GM21737 (cell line): ENCODE results near the gene ROR2.

Experiments used
- ATAC-seq: cut with Tn5 transposase; IDR thresholded peaks from one replicate; pipeline ENCODE4 v1.9.1; 2021; ENCODE audit warnings: mild to moderate bottlenecking, moderate library complexity; ENCODE audit not compliant: unreplicated experiment

Gene ROR2

DNA sequence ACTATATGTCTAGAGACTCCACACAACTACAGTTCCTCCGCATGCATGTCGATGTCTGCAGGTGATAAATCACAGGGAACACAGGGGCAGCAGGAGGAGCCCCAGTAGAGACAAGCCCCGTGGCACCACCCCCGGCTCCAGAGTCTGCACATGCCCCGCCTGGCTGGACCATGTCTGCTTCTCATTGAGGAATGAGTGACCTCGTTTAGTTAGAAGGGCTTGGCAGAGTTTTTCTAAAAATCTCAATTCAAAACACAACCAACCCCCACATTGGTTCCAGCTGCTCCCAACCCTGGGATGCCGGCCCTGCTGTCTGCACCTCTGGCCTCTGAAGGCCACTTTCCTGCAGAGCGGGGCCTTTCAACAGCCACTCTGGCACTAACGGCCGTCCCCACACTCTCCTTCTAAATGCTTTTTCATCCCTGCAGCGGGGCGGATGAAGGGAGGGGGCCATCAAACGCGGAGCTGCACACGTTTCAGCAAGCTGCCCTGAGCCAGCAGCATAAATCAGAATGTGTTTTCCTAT is 106.3 kb downstream of the ROR2 start:
- ATAC-seq = no peak

GRCh38 chr9:91843093-91843492 is 106.9 kb downstream of the ROR2 start:
- no peak for ATAC-seq

DNA sequence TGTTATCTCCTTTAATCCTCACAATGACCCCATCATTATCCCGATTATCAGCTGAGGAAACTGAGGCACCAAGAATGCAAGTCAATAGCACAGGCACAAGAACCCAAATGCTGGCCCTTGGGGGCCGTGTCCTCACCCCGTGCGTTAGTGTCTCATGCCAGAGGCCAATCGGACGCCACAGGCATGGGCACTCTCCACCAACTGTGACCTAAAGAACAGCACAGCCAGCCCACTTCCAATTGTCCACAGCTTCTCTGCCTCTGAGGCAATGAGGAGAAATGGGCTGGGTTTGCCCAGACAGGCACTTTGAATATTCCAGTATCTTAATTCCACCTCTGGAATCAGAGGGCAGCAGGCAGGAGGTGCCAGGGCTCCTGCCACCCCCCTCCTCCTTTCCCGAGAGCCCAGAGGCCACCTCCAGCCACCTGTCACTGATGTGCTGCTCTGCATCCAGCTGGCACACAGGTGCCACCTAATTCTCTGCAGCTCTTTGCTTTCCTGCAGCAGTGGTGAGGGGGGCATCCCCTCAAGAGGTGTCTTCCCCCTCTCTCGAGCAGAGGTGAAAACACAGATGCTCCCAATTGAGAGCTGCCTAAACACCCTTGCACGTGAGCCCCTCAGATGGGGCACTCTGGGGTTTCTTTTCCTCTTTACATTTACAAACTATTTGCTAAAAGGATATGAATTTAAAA is 107.5 kb downstream of the ROR2 start:
- ATAC-seq = no peak

DNA sequence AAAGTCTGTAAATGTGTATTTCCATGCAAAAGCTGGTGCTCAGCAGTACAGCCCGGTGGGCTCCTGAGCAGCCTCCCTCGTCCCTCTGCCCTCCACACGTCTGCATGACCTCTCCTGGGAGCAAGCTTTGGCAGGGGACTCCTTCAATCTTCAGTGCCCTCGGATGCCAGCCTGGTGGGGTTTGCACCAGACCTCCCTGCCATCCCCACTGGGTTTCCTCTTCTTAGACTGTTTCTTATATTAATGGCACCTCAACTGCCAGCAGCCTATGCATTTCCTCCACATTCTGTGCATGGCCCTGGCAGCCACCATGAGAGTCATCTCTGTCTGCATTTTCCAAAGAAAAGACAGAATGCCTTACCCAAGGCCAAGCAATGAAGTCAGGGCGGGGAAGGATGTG is 108.4 kb downstream of the ROR2 start:
- ATAC-seq = no peak

DNA sequence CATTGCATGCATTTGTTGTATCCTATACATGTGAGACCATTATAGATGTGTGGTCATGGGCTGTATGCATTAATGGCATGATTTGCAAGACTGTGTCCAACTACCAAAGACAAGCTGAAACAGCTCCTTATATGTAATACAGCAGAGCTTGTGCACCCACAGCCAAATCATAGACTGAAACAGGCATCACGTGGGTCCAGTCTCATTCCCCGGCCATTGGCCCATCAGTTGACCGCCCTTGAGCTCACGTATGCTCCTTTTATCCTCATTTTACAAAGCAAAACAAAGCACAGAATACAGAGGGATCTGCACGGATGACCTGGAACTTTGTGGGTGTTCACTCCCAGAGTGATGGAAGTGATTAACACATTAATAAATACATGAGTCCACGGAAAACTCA is 109.1 kb downstream of the ROR2 start:
- no peak for ATAC-seq

DNA sequence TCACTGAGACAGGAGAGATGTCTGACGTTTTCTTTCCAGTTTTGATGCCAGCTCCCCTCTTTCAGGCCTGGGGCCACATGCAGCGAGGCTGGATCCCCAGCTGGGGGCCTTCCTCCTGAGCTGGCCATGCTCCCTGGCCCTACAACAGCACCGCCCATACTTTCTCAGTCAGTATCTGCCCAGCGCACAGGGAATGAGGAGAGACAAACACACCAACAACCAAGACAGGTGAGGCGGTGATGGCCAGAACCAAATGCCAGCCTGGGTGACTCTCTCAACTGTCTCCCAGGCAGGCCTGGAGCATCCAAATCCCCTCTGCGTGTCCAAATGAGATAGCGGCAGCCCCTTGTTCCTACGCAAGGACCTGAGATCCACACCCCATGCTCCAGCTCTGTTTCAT is 109.6 kb downstream of the ROR2 start:
- no peak for ATAC-seq

- ATAC-seq = peak; percentile 49
These were observed 110.0 kb downstream of the ROR2 start for GRCh38 chr9:91839926-91840465.

- ATAC-seq = no peak
These were observed 111.9 kb downstream of the ROR2 start for GRCh38 chr9:91837981-91838731.

DNA sequence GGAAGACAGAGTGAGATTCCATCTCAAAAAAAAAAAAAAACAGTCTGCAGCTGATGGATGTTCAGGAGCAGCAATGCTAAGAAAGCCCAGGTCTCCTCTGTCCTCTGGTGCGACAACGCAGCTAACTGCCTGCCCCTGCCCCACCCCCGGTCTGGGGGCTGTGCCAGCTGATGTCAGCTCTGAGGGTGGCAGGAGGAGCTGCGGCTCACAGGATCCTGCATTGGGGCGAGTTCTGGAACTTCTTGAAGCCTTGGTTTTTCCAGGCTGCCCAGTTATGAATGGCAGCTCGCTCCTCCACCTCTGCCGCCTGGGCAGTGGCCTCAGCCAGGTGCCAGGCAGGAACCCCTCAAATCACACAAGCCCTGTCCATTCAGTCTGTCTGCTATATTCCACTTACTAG is 113.5 kb downstream of the ROR2 start:
- no peak for ATAC-seq

DNA sequence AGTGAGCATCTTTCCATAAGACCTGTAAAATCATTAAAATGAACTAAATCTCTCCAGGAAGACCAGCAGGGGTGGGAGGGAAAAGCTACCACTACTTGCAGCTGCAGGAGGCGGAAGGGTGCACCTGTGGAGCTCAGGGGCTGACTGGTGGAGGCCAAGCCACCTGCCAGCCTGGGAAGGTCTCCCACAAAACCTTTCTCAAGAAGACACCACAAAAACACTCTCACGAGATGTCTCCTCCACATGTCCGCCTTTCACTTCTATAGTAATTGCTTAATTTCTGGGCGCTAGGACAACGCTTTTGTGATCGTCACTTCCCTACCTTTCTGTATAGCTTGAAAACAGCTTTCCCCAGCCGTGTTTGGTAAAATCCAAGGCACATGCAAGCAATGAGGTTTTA is 114.4 kb downstream of the ROR2 start:
- no peak for ATAC-seq

- ATAC-seq = no peak
These were observed 114.8 kb downstream of the ROR2 start for GRCh38 chr9:91835216-91835615.

- no peak for ATAC-seq
These were observed 115.3 kb downstream of the ROR2 start for GRCh38 chr9:91834740-91835139.

DNA sequence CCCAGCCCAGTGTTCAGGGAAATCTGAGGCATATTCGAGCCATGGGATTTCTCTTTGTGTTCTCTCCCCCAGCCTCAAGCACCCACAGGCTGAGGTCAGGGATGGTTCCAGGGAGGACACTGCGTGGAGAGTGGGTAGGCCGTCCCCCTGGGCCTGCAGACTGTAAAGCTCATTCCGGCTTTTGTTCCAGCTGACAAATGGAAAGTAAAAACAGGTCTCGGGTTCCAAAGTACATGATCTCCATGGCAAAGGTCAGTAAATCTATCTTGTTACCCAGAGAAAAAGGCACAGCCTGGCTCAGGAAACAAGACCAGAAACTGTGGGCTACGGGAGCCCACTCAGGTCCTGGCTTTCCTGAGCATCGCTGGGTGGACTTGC is 116.2 kb downstream of the ROR2 start:
- no peak for ATAC-seq

DNA sequence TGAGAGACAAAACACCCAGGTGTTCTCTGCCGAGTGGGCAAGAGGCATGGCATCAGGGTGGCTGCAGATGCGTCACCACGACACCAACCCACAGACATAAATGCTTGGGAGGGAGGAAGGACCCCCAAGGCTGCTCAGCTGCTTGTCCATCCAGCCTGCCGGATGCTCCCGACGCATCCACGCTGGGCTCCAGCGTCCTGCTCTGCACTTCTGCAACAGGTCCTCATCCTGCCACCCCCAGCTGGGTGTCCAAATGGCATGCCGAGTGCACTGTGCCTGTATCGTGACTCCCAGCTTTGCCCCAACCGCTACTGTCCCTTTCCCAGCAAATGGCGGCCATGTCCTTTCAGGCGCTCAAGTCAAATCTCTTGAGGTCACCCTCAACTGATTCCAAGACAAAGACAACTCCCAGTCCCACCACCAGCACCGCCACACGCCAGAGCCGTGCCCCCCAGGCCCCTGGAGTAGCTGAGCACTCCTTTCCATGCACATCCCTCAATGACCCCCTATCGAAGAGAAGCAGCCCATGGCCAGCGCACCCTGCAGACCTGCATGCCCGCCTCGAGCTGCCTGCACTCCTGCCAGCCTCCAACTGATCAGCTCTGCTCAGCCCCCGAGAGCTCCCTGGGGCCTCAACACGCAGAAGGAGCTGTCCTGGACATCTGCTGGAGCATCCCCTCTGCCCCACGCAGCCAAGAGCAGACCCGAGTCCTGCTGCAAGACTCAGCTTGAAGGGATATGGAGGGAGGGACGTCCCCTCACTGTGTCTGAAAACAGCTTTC is 116.7 kb downstream of the ROR2 start:
- no peak for ATAC-seq

- ATAC-seq = no peak
These were observed 117.7 kb downstream of the ROR2 start for GRCh38 chr9:91832322-91832721.

- ATAC-seq = no peak
These were observed 124.2 kb downstream of the ROR2 start for GRCh38 chr9:91825866-91826265.

- no peak for ATAC-seq
These were observed 124.6 kb downstream of the ROR2 start for GRCh38 chr9:91825422-91825821.

GRCh38 chr9:91824601-91825305 is 125.3 kb downstream of the ROR2 start:
- ATAC-seq = no peak

- ATAC-seq = no peak
These were observed 125.9 kb downstream of the ROR2 start for GRCh38 chr9:91824151-91824550.

DNA sequence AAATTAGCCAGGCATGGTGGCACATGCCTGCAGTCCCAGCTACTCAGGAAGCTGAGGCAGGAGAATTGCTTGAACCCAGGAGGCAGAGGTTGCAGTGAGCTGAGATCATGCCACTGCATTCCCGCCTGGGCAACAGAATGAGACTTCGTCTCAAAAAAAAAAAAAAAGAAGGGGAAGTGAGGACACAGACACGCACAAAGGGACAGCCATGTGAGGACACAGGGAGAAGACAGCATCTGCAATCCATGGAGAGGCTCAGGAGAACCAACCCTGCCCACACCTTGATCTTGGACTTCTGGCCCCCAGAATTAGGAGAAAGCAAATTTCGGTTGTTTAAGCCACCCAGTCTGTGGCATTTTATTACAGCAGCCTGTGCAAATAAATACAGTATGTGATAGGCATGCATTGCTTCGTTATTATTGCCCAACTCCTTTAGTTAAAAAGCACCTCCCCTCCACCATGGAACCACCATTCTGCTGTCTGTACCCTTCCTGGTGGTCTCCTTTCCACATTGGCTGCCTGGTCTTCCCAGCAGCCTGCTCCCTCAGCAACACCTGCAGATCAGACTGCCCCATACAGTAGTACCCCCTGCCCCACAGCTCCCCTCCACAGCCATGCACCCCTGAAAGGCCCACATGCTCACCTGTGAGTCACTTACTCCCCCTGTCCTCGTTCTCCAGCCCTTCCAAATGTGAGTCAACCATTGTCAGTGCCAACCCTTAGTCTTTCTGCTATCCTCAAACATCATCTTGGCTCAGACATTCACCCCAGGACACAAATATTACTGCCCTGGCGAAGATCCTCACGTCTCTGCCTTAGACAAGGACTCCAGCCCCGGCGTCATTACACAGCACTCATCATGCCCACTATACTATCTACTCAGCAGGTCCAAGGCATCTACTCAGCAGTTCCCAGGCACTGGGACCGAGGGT is 128.8 kb downstream of the ROR2 start:
- ATAC-seq = no peak
